ENCODE measurements around the gene KRT12. TPM values are rescaled to one million over a fixed set of nuclear protein-coding genes. Genes with fewer than 3 reads are reported as not detected.

Gene KRT12
- total and polyA plus RNA-seq, 9 of the 15 experiments (the other 6 are each of a cell fraction or from before 2014, with no cell fraction given): 0.18 to 7.0 (median 2.2) TPM

DNA sequence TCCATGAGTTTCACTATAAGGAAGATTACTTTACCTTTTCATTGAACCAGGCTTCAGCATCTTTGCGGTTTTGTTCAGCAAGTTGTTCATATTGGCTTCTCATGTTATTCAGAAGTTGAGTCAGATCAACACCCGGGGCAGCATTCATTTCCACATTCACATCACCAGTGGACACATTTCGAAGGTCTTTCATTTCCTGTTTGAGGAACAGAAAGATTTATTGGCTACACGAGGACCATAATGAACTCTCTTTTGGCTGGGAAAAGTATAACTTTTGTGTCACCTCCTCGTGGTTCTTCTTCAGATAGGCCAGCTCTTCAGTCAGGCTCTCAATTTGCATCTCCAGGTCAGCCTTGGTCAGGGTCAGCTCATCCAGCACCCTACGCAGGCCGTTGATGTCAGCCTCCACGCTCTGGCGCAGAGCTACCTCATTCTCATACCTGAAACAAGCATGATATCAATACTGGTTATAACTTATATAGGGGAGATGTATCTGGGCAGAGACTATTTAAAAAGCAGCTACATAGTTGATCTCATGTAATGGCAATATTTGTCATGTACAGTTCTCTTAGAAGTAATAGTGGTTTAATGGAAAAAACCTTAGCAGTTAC, 46.7 kb downstream of the KRT12 start (continued):
- TF ChIP-seq, protein P1, sequence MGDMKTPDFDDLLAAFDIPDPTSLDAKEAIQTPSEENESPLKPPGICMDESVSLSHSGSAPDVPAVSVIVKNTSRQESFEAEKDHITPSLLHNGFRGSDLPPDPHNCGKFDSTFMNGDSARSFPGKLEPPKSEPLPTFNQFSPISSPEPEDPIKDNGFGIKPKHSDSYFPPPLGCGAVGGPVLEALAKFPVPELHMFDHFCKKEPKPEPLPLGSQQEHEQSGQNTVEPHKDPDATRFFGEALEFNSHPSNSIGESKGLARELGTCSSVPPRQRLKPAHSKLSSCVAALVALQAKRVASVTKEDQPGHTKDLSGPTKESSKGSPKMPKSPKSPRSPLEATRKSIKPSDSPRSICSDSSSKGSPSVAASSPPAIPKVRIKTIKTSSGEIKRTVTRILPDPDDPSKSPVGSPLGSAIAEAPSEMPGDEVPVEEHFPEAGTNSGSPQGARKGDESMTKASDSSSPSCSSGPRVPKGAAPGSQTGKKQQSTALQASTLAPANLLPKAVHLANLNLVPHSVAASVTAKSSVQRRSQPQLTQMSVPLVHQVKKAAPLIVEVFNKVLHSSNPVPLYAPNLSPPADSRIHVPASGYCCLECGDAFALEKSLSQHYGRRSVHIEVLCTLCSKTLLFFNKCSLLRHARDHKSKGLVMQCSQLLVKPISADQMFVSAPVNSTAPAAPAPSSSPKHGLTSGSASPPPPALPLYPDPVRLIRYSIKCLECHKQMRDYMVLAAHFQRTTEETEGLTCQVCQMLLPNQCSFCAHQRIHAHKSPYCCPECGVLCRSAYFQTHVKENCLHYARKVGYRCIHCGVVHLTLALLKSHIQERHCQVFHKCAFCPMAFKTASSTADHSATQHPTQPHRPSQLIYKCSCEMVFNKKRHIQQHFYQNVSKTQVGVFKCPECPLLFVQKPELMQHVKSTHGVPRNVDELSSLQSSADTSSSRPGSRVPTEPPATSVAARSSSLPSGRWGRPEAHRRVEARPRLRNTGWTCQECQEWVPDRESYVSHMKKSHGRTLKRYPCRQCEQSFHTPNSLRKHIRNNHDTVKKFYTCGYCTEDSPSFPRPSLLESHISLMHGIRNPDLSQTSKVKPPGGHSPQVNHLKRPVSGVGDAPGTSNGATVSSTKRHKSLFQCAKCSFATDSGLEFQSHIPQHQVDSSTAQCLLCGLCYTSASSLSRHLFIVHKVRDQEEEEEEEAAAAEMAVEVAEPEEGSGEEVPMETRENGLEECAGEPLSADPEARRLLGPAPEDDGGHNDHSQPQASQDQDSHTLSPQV (IDR thresholded peaks at IDR 0.05): peak; percentile 69
- TF ChIP-seq PREB (CRISPR knock-in tag; IDR thresholded peaks at IDR 0.05) (no peak), WHSC1 (IDR thresholded peaks at IDR 0.05; ENCODE audit: low read length) (no peak), BRD4 (IDR thresholded peaks at IDR 0.05) (0 out of 2 replicates have a peak, but pooled peaks have one; percentile 63), MGA (IDR thresholded peaks at IDR 0.05) (peak; percentile 32; the same call in 1 of the 2 replicates)
